B cell (primary cell): ENCODE results near the gene ZBTB4.

Source experiments
- EZH2 ChIP-seq: IDR thresholded peaks from 2 replicates; pipeline ENCODE4 v1.6.1; 2012; ENCODE audit warnings: borderline replicate concordance, low read depth, mild to moderate bottlenecking, moderate library complexity, low read length; ENCODE audit not compliant: insufficient read depth, poor library complexity, severe bottlenecking
- TF ChIP-seq, protein P1 (sequence below): fragments of 200-600 bp; IDR thresholded peaks from one replicate; pipeline ENCODE4 v1.8.0; 2022; ENCODE audit warnings: antibody characterized with exemption, mild to moderate bottlenecking

DNA sequence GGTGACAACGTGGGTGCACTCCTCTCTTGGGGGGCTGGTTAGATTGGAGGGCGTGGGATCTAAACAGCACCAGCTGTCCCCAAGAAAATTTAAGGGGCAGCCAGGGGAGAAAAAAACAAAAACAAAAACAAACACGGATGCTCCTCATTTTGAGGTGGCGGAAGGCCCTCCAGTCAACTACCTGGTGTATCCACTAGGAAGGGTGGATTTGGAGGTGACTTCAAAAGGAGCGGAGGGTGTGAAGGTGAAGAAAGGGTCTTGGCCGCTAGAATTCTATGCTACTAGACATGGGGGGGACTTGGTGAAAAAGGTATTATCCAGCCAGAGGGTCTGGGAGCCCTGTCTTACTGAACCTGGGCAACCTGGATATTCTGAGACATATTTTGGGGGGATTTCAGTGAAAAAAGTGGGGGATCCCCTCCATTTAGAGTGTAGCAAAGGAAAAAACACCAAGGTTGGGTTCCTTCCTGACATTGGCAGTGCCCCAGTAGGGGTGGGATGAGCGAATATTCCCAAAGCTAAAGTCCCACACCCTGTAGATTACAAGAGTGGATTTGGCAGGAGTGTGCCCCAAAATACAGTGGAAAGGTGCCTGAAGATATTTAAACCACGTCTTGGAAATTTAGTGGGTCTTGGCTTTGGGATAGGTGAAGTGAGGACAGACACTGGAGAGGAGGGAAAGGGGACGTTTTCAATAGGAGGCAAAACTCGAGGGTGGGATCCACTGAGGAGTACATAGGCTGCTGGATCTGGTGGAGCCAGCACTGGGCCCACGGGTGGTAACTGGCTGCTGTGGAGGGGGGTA lies 40.6 kb downstream of the ZBTB4 start:
- TF ChIP-seq EZH2: no peak
- TF ChIP-seq, protein P1, sequence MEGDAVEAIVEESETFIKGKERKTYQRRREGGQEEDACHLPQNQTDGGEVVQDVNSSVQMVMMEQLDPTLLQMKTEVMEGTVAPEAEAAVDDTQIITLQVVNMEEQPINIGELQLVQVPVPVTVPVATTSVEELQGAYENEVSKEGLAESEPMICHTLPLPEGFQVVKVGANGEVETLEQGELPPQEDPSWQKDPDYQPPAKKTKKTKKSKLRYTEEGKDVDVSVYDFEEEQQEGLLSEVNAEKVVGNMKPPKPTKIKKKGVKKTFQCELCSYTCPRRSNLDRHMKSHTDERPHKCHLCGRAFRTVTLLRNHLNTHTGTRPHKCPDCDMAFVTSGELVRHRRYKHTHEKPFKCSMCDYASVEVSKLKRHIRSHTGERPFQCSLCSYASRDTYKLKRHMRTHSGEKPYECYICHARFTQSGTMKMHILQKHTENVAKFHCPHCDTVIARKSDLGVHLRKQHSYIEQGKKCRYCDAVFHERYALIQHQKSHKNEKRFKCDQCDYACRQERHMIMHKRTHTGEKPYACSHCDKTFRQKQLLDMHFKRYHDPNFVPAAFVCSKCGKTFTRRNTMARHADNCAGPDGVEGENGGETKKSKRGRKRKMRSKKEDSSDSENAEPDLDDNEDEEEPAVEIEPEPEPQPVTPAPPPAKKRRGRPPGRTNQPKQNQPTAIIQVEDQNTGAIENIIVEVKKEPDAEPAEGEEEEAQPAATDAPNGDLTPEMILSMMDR: no peak
